Lung (tissue), 12 donors: ENCODE measurements around the gene STK35. TPM values are rescaled to one million over a fixed set of nuclear protein-coding genes. Genes with fewer than 3 reads are reported as not detected.

ENCODE experiments used
- ATAC-seq: fragments of 200-7000 bp; cut with Tn5 transposase; one replicate; pipeline ENCODE4 v1.9.1; 2020; ENCODE audit warnings: moderate number of reproducible peaks; ENCODE audit not compliant: insufficient read depth, low FRiP score
- DNase-seq, 3 donors: peaks; one replicate each; pipeline ENCODE4 v3.0.0-alpha.2; 2013 to 2017
- H3K27ac ChIP-seq, 2 donors: one replicate each; pipeline ENCODE4 v1.5.1; 2013; ENCODE audit warnings: mild to moderate bottlenecking in 2 of 2, moderate library complexity in 2 of 2, control low read depth in 1 of 2, inconsistent platforms in 1 of 2, low read depth in 1 of 2, low read length in 1 of 2
- H3K27me3 ChIP-seq, 3 donors: one replicate each; pipeline ENCODE4 v1.5.1; 2013; ENCODE audit warnings: low read length in 2 of 3; ENCODE audit not compliant: control insufficient read depth in 3 of 3, insufficient read depth in 3 of 3
- H3K36me3 ChIP-seq, 4 donors: one replicate each; pipeline ENCODE4 v1.5.1; 2013; ENCODE audit warnings: low read length in 4 of 4, mild to moderate bottlenecking in 1 of 4, moderate library complexity in 1 of 4; ENCODE audit not compliant: control insufficient read depth in 4 of 4, insufficient read depth in 4 of 4
- H3K4me1 ChIP-seq, 5 donors: one replicate each; pipeline ENCODE4 v1.5.1; 2013; ENCODE audit warnings: low read length in 5 of 5, mild to moderate bottlenecking in 2 of 5, moderate library complexity in 1 of 5; ENCODE audit not compliant: control insufficient read depth in 5 of 5, insufficient read depth in 5 of 5
- H3K4me3 ChIP-seq: one replicate; pipeline ENCODE4 v1.5.1; 2013; ENCODE audit warnings: mild to moderate bottlenecking, control low read depth, moderate library complexity
- H3K9ac ChIP-seq, 2 donors: one replicate each; pipeline ENCODE4 v1.5.1; 2013; ENCODE audit warnings: low read length in 2 of 2, control low read depth in 1 of 2; ENCODE audit not compliant: insufficient read depth in 1 of 2
- H3K9me3 ChIP-seq, 4 donors: one replicate each; pipeline ENCODE4 v1.5.1; 2013; ENCODE audit warnings: low read length in 3 of 4, mild to moderate bottlenecking in 1 of 4, moderate library complexity in 1 of 4; ENCODE audit not compliant: control insufficient read depth in 4 of 4, insufficient read depth in 3 of 4
- CTCF ChIP-seq: IDR thresholded peaks from 2 replicates; pipeline ENCODE4 v1.5.1; 2012; ENCODE audit warnings: mild to moderate bottlenecking; ENCODE audit errors: control extremely low read depth, extremely low read depth
- WGBS, 2 donors: extraction: QIAGEN DNeasy Blood & Tissue Kit; methylation state at CpG; one replicate each; pipeline ENCODE4 v1.1.7; 2013; 5-methylcytosine and 5-hydroxymethylcytosine counted together
- polyA plus RNA-seq, 2 donors: library from polyadenylated mRNA; stranded (reverse); fragments of 200-250 nt; gene quantifications; one replicate each; pipeline ENCODE4 v1.2.1, GENCODE V29; 2013
- total RNA-seq, 2 donors: library from RNA; depleted of rRNA in 1 of 2; stranded (reverse); fragments of >200 nt in 1 of 2; gene quantifications; one replicate each; pipeline ENCODE4 v1.2.1, GENCODE V29; 2014 to 2021
- donor health status: control.
- donor health status: control.
- donor health status: Bipolar disorder and iron deficiency.
- donor health status: healthy.
- donor health status: DM: yes; HTN: yes; CAD: no.

The STK35 gene
- total and polyA plus RNA-seq, 4 donors: 5.8 to 24.2 (median 12.5) TPM

DNA sequence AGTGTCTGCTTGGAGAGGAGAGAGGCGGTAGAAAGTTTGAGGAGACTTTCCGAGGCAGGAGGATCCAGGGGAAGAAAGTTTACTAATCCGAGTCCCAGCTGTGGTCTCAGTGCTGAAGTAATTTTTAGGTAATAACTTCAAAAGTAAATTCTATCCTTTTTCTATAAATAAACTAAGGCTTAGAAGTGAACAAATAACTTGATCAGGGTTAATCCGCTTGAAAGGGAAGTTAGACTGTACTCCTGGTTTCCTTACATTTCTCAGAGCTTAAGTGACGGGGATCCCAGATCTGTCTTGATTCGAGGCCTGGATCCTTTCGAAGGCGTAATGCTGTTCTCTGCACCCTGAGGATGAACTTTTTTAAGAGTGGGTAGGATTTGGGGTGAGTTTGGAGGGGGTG is 2.6 kb downstream of the STK35 start:
- ATAC-seq (no peak), DNase-seq (peak in 1 of 3 donors; percentile 31)
- peaks cover 0 to 15% (median 9%) of the 10 kb centered on the region in 4 donors for H3K36me3 ChIP-seq
- H3K4me3 ChIP-seq: peak overlapping the region; percentile 60
- peaks cover 0 to 39% (median 25%) of the 10 kb centered on the region in 5 donors for H3K4me1 ChIP-seq
- no peak for TF ChIP-seq CTCF
- H3K27ac ChIP-seq: peak overlapping the region in 1 of 2 donors; percentile 99
- H3K9ac ChIP-seq: peak overlapping the region; percentile 89 to 92
- 31 to 38% methylated on average over 8 of the region's 8 CpGs for WGBS, 2 donors
- H3K27me3 ChIP-seq: no peaks in the 10 kb centered on the region
- H3K9me3 ChIP-seq: no peaks in the 10 kb centered on the region

GRCh38 chr20:2108498-2108897 is 6.9 kb downstream of the STK35 start:
- DNase-seq (no peak), ATAC-seq (no peak)
- peaks cover 0 to 17% (median 10%) of the 10 kb centered on the region in 4 donors for H3K36me3 ChIP-seq
- H3K9me3 ChIP-seq: no peaks in the 10 kb centered on the region
- H3K27me3 ChIP-seq: no peaks in the 10 kb centered on the region
- 87 to 93% methylated on average over 3 of the region's 3 CpGs for WGBS, 2 donors
- no peak for TF ChIP-seq CTCF
- H3K9ac ChIP-seq: no peak overlapping the region
- H3K4me3 ChIP-seq: no peak overlapping the region
- peak overlapping the region in 1 of 2 donors; percentile 82 for H3K27ac ChIP-seq
- H3K4me1 ChIP-seq: peaks cover 6 to 53% (median 28%) of the 10 kb centered on the region in 5 donors

GRCh38 chr20:2108987-2109386 is 7.4 kb downstream of the STK35 start:
- H3K27me3 ChIP-seq: no peaks in the 10 kb centered on the region
- no peak overlapping the region for H3K9ac ChIP-seq
- TF ChIP-seq CTCF: no peak
- no peak for ATAC-seq
- peak overlapping the region in 1 of 2 donors; percentile 82 for H3K27ac ChIP-seq
- H3K4me3 ChIP-seq: no peak overlapping the region
- H3K9me3 ChIP-seq: no peaks in the 10 kb centered on the region
- peaks cover 0 to 17% (median 10%) of the 10 kb centered on the region in 4 donors for H3K36me3 ChIP-seq
- H3K4me1 ChIP-seq: peaks cover 6 to 50% (median 31%) of the 10 kb centered on the region in 5 donors
- 93 to 95% methylated on average over 4 of the region's 4 CpGs for WGBS, 2 donors
- DNase-seq: no peak
